ENCODE data around the gene ARF5. TPM values are rescaled to one million over a fixed set of nuclear protein-coding genes. Genes with fewer than 3 reads are reported as not detected.

ARF5 gene
- total RNA-seq, 1 experiment from 2014 or later: 172 TPM

DNA sequence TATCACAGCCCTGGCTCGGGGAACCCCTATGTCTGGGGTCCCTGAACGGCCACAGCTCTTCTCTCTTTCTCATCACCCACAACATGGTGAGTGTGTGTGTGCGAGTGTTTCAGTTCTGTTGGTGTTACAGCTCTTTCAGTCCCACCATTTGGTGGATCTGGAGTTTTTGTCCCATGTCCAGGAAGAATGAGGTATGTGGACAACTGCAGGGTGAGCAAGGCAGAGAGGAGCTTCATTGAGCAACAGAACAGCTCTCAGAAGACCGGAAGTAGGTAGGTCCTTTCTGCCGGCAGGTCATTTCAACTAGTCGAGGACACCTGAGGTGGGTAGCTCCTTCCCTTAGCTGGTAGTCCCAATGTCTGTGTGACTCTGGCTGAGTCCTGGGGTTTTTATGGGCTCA lies 20.2 kb downstream of the ARF5 start:
- ChIA-PET CTCF (interaction anchor here (0.6 kb wide), 1 partner anchor 21 kb away, joined by 3 read pairs; no protein-coding TSS in a partner anchor), POLR2A (no interaction called here)
- Mint-ChIP-seq H3K27me3 (ENCODE audit: insufficient read depth, unreplicated experiment) (peaks cover 18% of the 10 kb centered on the region), H3K4me1 (ENCODE audit: low read depth, unreplicated experiment) (no peaks in the 10 kb centered on the region), H3K27ac (ENCODE audit: unreplicated experiment) (no peak overlapping the region), H3K9me3 (ENCODE audit: unreplicated experiment) (peaks cover 9% of the 10 kb centered on the region), H3K36me3 (ENCODE audit: insufficient read depth, unreplicated experiment) (peaks cover under 1% of the 10 kb centered on the region), H3K4me3 (ENCODE audit: unreplicated experiment) (no peak overlapping the region)
- Histone ChIP-seq H3K4me1 (no peaks in the 10 kb centered on the region), H3K9me3 (peaks cover 23% of the 10 kb centered on the region), H3K27me3 (replicated peaks; ENCODE audit: control insufficient read depth, insufficient read depth, low read length) (no peaks in the 10 kb centered on the region), H3K4me3 (ENCODE audit: low read depth, low read length) (no peak overlapping the region), H3K36me3 (ENCODE audit: control insufficient read depth, insufficient read depth, low read length) (no peaks in the 10 kb centered on the region)
- intact Hi-C loops (cut with micrococcal nuclease; ENCODE audit: unreplicated experiment): no loop called here
- no peak for DNase-seq
- TF ChIP-seq, protein P1, sequence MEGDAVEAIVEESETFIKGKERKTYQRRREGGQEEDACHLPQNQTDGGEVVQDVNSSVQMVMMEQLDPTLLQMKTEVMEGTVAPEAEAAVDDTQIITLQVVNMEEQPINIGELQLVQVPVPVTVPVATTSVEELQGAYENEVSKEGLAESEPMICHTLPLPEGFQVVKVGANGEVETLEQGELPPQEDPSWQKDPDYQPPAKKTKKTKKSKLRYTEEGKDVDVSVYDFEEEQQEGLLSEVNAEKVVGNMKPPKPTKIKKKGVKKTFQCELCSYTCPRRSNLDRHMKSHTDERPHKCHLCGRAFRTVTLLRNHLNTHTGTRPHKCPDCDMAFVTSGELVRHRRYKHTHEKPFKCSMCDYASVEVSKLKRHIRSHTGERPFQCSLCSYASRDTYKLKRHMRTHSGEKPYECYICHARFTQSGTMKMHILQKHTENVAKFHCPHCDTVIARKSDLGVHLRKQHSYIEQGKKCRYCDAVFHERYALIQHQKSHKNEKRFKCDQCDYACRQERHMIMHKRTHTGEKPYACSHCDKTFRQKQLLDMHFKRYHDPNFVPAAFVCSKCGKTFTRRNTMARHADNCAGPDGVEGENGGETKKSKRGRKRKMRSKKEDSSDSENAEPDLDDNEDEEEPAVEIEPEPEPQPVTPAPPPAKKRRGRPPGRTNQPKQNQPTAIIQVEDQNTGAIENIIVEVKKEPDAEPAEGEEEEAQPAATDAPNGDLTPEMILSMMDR (IDR thresholded peaks at IDR 0.05; ENCODE audit: insufficient read depth in 1 of 2, low read depth in 1 of 2, low read length in 1 of 2, severe bottlenecking in 1 of 2, unreplicated experiment in 1 of 2): no peak
- BruUV-seq (replicated peaks): no TSS peak

DNA sequence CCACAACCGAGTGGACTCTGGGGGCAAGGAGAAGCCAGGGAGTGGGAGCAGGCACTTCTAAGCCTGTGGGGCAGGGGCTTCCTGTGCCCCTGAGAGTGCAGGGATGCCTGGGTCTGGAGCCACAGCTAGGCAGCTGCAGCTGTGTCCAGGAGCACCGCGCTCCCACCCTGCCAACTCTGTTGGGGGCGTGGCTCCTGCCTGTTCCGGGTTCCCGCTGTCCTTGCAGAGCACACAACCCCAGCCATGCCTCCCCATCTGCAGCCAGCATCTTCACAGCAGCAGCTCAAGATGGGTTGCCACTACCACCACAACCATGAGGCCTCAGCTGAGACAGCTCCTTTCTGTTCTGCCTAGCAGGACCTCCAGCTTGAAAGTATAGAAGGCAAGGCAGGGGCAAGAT lies 21.1 kb downstream of the ARF5 start:
- Mint-ChIP-seq H3K9me3 (ENCODE audit: unreplicated experiment) (peaks cover 9% of the 10 kb centered on the region), H3K4me3 (ENCODE audit: unreplicated experiment) (no peak overlapping the region), H3K27me3 (ENCODE audit: insufficient read depth, unreplicated experiment) (peaks cover 20% of the 10 kb centered on the region), H3K27ac (ENCODE audit: unreplicated experiment) (no peak overlapping the region), H3K4me1 (ENCODE audit: low read depth, unreplicated experiment) (no peaks in the 10 kb centered on the region), H3K36me3 (ENCODE audit: insufficient read depth, unreplicated experiment) (peaks cover 5% of the 10 kb centered on the region)
- ChIA-PET POLR2A (no interaction called here), CTCF (no interaction called here)
- Histone ChIP-seq H3K4me3 (ENCODE audit: low read depth, low read length) (no peak overlapping the region), H3K36me3 (ENCODE audit: control insufficient read depth, insufficient read depth, low read length) (no peaks in the 10 kb centered on the region), H3K4me1 (no peaks in the 10 kb centered on the region), H3K27me3 (replicated peaks; ENCODE audit: control insufficient read depth, insufficient read depth, low read length) (no peaks in the 10 kb centered on the region), H3K9me3 (peaks cover 23% of the 10 kb centered on the region)
- TF ChIP-seq, protein P1 (IDR thresholded peaks at IDR 0.05; ENCODE audit: insufficient read depth in 1 of 2, low read depth in 1 of 2, low read length in 1 of 2, severe bottlenecking in 1 of 2, unreplicated experiment in 1 of 2): no peak
- DNase-seq: no peak
- intact Hi-C loops (cut with micrococcal nuclease; ENCODE audit: unreplicated experiment): no loop called here
- BruUV-seq (replicated peaks): no TSS peak

DNA sequence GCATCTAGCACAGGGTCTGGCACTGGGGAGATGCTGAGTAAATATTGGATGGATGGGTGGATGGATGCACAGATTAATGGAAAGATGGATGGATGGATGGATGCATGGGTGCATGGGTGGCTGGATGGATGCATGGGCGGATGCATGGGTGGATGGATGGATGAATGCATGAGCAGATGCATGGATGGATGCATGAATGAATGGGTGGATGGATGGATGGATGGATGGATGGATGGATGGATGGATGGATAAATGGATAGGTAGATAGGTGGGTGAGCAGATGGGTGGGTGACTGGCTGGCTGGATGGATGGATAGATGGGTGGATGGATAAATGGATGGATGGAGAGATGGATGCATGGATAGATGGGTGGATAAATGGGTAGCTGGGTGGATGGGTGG lies 24.1 kb downstream of the ARF5 start:
- Histone ChIP-seq H3K4me3 (ENCODE audit: low read depth, low read length) (no peak overlapping the region), H3K36me3 (ENCODE audit: control insufficient read depth, insufficient read depth, low read length) (no peaks in the 10 kb centered on the region), H3K27me3 (replicated peaks; ENCODE audit: control insufficient read depth, insufficient read depth, low read length) (no peaks in the 10 kb centered on the region), H3K9me3 (peaks cover 23% of the 10 kb centered on the region), H3K4me1 (no peaks in the 10 kb centered on the region)
- Mint-ChIP-seq H3K4me1 (ENCODE audit: low read depth, unreplicated experiment) (no peaks in the 10 kb centered on the region), H3K27ac (ENCODE audit: unreplicated experiment) (no peak overlapping the region), H3K4me3 (ENCODE audit: unreplicated experiment) (no peak overlapping the region), H3K9me3 (ENCODE audit: unreplicated experiment) (peaks cover 9% of the 10 kb centered on the region), H3K27me3 (ENCODE audit: insufficient read depth, unreplicated experiment) (peaks cover 35% of the 10 kb centered on the region), H3K36me3 (ENCODE audit: insufficient read depth, unreplicated experiment) (peaks cover 5% of the 10 kb centered on the region)
- ChIA-PET CTCF (no interaction called here), POLR2A (no interaction called here)
- TF ChIP-seq, protein P1 (IDR thresholded peaks at IDR 0.05; ENCODE audit: insufficient read depth in 1 of 2, low read depth in 1 of 2, low read length in 1 of 2, severe bottlenecking in 1 of 2, unreplicated experiment in 1 of 2): no peak
- no TSS peak for BruUV-seq (replicated peaks)
- DNase-seq: no peak
- intact Hi-C loops (cut with micrococcal nuclease; ENCODE audit: unreplicated experiment): no loop called here

All from Caco-2 (cell line).